Adrenal gland (tissue), 12 donors: ENCODE measurements around the gene VSIG1. TPM values are rescaled to one million over a fixed set of nuclear protein-coding genes. Genes with fewer than 3 reads are reported as not detected.
A peak's percentile ranks its signal among the peaks of the same experiment; 100 is the strongest.

Experiments
- DNase-seq, 7 donors: peaks; one replicate each; pipeline ENCODE4 v3.0.0-alpha.2; 2019 to 2020
- H3K27ac ChIP-seq, 5 donors: fragments of 200-600 bp; sonication (generic) in 4 of 5; 1 replicate in 3 of 5; 2 replicates in 2 of 5; pipeline versions ENCODE4 v1.5.1 to v1.8.0; 2016 to 2020; ENCODE audit warnings: mild to moderate bottlenecking in 1 of 5
- H3K27me3 ChIP-seq: fragments of 200-600 bp; 2 replicates; pipeline ENCODE4 v1.8.0; 2021
- H3K36me3 ChIP-seq, 2 donors: fragments of 200-600 bp; replicated peaks in 1 of 2; 1 replicate in 1 of 2; 2 replicates in 1 of 2; pipeline versions ENCODE4 v1.5.1 to v1.8.0; 2018 to 2022
- H3K4me1 ChIP-seq, 2 donors: fragments of 200-600 bp; replicated peaks in 1 of 2; 1 replicate in 1 of 2; 2 replicates in 1 of 2; pipeline versions ENCODE4 v1.5.1 to v1.8.0; 2018 to 2021
- H3K4me3 ChIP-seq, 4 donors: fragments of 200-600 bp; sonication (generic) in 3 of 4; one replicate each; pipeline ENCODE4 v1.5.1; 2016 to 2018
- H3K9me3 ChIP-seq, 3 donors: fragments of 200-600 bp; sonication (generic) in 1 of 3; replicated peaks in 1 of 3; 1 replicate in 2 of 3; 2 replicates in 1 of 3; pipeline versions ENCODE4 v1.5.1 to v1.8.0; 2016 to 2021
- CTCF ChIP-seq, 6 experiments: fragments of 450-650 bp in 4 of 6; fragments of 200-600 bp in 2 of 6; sonication (generic) in 1 of 6; IDR thresholded peaks; 1 replicate in 5 of 6; 2 replicates in 1 of 6; pipeline versions ENCODE4 v1.5.1 to v1.8.0; 2016 to 2021; ENCODE audit warnings: antibody characterized with exemption in 6 of 6, mild to moderate bottlenecking in 2 of 6, moderate library complexity in 1 of 6
- POLR2A ChIP-seq, 2 donors: fragments of 450-650 bp; IDR thresholded peaks; one replicate each; pipeline ENCODE4 v1.6.1; 2017; ENCODE audit warnings: antibody characterized with exemption in 2 of 2, mild to moderate bottlenecking in 2 of 2, moderate library complexity in 1 of 2
- WGBS, 4 donors: extraction: QIAGEN DNeasy Blood & Tissue Kit in 2 of 4; methylation state at CpG; one replicate each; pipeline versions ENCODE4 v1.1.5 to v1.1.7; 2013 to 2017; 5-methylcytosine and 5-hydroxymethylcytosine counted together
- intact Hi-C, 2 donors: fragments of 100-400 bp; cut with DNase I; formaldehyde crosslinking; loops; one replicate each; pipeline versions ENCODE4 v1.14.1 to v1.15.0; 2022 to 2023
- polyA plus RNA-seq, 3 donors: library from polyadenylated mRNA; stranded (reverse); fragments of 200-250 nt in 2 of 3; fragments of 350-450 nt in 1 of 3; fragmentation: Illumina TruSeq in 1 of 3; extraction: RNeasy Lipid Tissue Mini Kit (QIAGEN cat#74804) in 1 of 3; gene quantifications; one replicate each; pipeline ENCODE4 v1.2.3, GENCODE V29; 2013 to 2014
- total RNA-seq, 9 donors: library from RNA; depleted of rRNA in 4 of 9; stranded (reverse); fragments of >200 nt in 4 of 9; fragments of 120-200 nt in 1 of 9; fragmentation: NEBNext Ultra II Directional in 1 of 9; extraction: Animal tissue kit (Norgen Biotek cat#: 25700) in 1 of 9; gene quantifications; one replicate each; pipeline versions ENCODE4 v1.1.0 to v1.2.4, GENCODE V29; 2013 to 2023
- donor health status: healthy with polysubstance abuse.
- donor health status: Bipolar disorder and iron deficiency.
- donor health status: DM: yes; HTN: yes; CAD: no.
- donor health status: DM: no; HTN: no; CAD: no.
- donor health status: DM: no; HTN: no; CAD: no.
- donor health status: DM: yes; HTN: yes; CAD: no.

VSIG1 gene
- total and polyA plus RNA-seq, 12 donors, result 0.08 to 0.30 (median 0.18) TPM; not detected in 4

GRCh38 chrX:108018656-108019381 is 26.0 kb upstream of the VSIG1 start:
- TF ChIP-seq CTCF (IDR thresholded peaks at IDR 0.05), result no peak
- no peak for TF ChIP-seq POLR2A (IDR thresholded peaks at IDR 0.05)
- Histone ChIP-seq H3K27me3 (peaks cover 4% of the 10 kb centered on the region), H3K4me3 (no peak overlapping the region), H3K4me1 (no peaks in the 10 kb centered on the region), H3K27ac (no peak overlapping the region), H3K9me3 (no peaks in the 10 kb centered on the region), H3K36me3 (no peaks in the 10 kb centered on the region)
- WGBS, 4 donors, result 60 to 94% (median 77%) methylated on average over 1 to 4 of the region's 4 CpGs
- intact Hi-C loops, result loop anchor here in 1 of 2 donors (10.0 kb wide), 1 partner anchor 46 kb away; no protein-coding TSS in a partner anchor
- no peak for DNase-seq

GRCh38 chrX:108019382-108019875 is 25.4 kb upstream of the VSIG1 start:
- intact Hi-C loops, result loop anchor here in 1 of 2 donors (10.0 kb wide), 1 partner anchor 45 kb away; no protein-coding TSS in a partner anchor
- Histone ChIP-seq H3K36me3 (no peaks in the 10 kb centered on the region), H3K4me3 (no peak overlapping the region), H3K27me3 (peaks cover 4% of the 10 kb centered on the region), H3K27ac (no peak overlapping the region), H3K9me3 (no peaks in the 10 kb centered on the region), H3K4me1 (no peaks in the 10 kb centered on the region)
- no peak for TF ChIP-seq CTCF (IDR thresholded peaks at IDR 0.05)
- no peak for TF ChIP-seq POLR2A (IDR thresholded peaks at IDR 0.05)
- no peak for DNase-seq
- WGBS, 4 donors, result 40 to 66% (median 46%) methylated on average over 2 to 3 of the region's 3 CpGs

- TF ChIP-seq CTCF (IDR thresholded peaks at IDR 0.05) (peak in 5 of 6 experiments; percentile 28 to 48 (median 41)), POLR2A (IDR thresholded peaks at IDR 0.05) (no peak)
- Histone ChIP-seq H3K36me3 (no peaks in the 10 kb centered on the region), H3K27ac (no peak overlapping the region), H3K9me3 (no peaks in the 10 kb centered on the region), H3K4me3 (no peak overlapping the region), H3K4me1 (no peaks in the 10 kb centered on the region), H3K27me3 (peaks cover 4% of the 10 kb centered on the region)
- DNase-seq, result peak in 1 of 7 donors; percentile 1
- intact Hi-C loops, result no loop called here
- 18 to 31% (median 24%) methylated on average over 2 of the region's 2 CpGs for WGBS, 4 donors
Observed at GRCh38 chrX:108020631-108021030, 24.2 kb upstream of the VSIG1 start.

- DNase-seq, result no peak
- no peaks in the 10 kb centered on the region for H3K36me3 ChIP-seq
- no peak overlapping the region for H3K4me3 ChIP-seq
- H3K4me1 ChIP-seq, result no peaks in the 10 kb centered on the region
- WGBS, 4 donors, result 43 to 74% (median 50%) methylated on average over 1 of the region's 1 CpG
- H3K27ac ChIP-seq, result no peak overlapping the region
- peaks cover 4% of the 10 kb centered on the region for H3K27me3 ChIP-seq
- intact Hi-C loops, result no loop called here
- TF ChIP-seq POLR2A (IDR thresholded peaks at IDR 0.05) (no peak), CTCF (IDR thresholded peaks at IDR 0.05) (no peak)
- no peaks in the 10 kb centered on the region for H3K9me3 ChIP-seq
Observed at GRCh38 chrX:108022491-108023089, 22.3 kb upstream of the VSIG1 start.
